Measurements from ENCODE around the gene CAMK1D. TPM values are rescaled to one million over a fixed set of nuclear protein-coding genes. Genes with fewer than 3 reads are reported as not detected.
"Not testable (repeated sequence)": the region's sequence is repeated elsewhere in the genome, so short reads cannot be mapped to it uniquely, and the experiment has no call there.

The CAMK1D gene
- total RNA-seq, 1 donor from 2014 or later, result 7.6 TPM

DNA sequence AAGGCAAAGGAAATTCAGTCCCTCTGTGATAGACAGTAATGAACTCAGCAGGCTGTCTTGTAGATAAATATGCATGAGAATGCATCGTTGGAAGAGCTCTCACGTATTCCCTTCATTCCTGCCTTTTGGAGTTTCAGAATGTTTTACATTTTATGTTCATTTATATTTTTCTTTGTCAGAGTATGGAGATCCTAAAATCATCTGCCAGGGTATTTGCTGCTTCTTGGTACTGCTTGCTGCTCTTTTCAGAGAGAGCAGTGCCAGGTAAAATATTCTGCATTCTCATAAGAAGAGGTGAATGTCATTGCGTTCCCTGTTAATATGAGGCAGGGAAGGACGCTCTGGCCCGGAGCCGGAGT, 362.0 kb downstream of the CAMK1D start:
- no peak for DNase-seq (ENCODE audit: low spot score in 2 of 2, unreplicated experiment in 2 of 2)
- Mint-ChIP-seq H3K9me3 (no peaks in the 10 kb centered on the region), H3K4me1 (peaks cover 29% of the 10 kb centered on the region), H3K27me3 (ENCODE audit: low read depth) (peaks cover 4% of the 10 kb centered on the region), H3K27ac (no peak overlapping the region), H3K36me3 (no peaks in the 10 kb centered on the region), H3K4me3 (no peak overlapping the region)
- TF ChIP-seq, protein P1, sequence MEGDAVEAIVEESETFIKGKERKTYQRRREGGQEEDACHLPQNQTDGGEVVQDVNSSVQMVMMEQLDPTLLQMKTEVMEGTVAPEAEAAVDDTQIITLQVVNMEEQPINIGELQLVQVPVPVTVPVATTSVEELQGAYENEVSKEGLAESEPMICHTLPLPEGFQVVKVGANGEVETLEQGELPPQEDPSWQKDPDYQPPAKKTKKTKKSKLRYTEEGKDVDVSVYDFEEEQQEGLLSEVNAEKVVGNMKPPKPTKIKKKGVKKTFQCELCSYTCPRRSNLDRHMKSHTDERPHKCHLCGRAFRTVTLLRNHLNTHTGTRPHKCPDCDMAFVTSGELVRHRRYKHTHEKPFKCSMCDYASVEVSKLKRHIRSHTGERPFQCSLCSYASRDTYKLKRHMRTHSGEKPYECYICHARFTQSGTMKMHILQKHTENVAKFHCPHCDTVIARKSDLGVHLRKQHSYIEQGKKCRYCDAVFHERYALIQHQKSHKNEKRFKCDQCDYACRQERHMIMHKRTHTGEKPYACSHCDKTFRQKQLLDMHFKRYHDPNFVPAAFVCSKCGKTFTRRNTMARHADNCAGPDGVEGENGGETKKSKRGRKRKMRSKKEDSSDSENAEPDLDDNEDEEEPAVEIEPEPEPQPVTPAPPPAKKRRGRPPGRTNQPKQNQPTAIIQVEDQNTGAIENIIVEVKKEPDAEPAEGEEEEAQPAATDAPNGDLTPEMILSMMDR (IDR thresholded peaks at IDR 0.05; ENCODE audit: unreplicated experiment), result no peak

DNA sequence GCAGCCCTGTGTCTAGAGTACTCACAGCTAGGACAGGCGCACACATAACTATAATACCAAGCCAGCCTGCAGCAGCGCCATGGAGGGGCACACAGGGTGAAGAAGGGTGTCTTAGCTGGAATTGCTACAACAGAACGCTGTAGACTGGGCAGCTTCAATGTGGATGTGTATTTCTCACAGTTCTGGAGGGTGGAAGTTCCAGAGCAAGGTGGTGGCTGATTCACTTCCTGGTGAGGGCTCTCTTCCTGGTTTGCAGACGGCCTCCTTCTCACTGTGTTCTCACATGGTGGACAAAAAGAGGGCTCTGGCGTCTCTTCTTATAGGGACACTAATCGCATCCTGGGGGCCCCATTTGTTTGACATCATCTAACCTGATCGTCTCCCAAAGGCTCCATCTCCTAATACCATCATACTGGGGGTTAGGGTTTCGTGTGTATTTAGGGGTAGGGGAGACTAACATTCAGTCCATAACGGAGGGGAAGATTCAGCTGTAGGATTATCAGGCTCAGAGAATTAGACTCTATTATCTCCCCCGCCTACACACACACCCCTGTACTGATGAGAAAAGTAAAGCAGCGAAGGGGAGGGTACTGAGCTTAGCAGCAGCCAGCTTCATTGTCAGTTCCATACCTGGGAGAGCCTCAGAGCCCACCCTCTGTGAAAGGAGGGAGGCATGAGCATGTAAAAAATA, 363.1 kb downstream of the CAMK1D start:
- peaks cover 4% of the 10 kb centered on the region for H3K27me3 Mint-ChIP-seq (ENCODE audit: low read depth)
- no peak overlapping the region for H3K27ac Mint-ChIP-seq
- no peak for DNase-seq (ENCODE audit: low spot score in 2 of 2, unreplicated experiment in 2 of 2)
- H3K4me1 Mint-ChIP-seq, result peaks cover 20% of the 10 kb centered on the region
- H3K4me3 Mint-ChIP-seq, result no peak overlapping the region
- no peaks in the 10 kb centered on the region for H3K9me3 Mint-ChIP-seq
- TF ChIP-seq, protein P1 (IDR thresholded peaks at IDR 0.05; ENCODE audit: unreplicated experiment), result no peak
- H3K36me3 Mint-ChIP-seq, result no peaks in the 10 kb centered on the region

DNA sequence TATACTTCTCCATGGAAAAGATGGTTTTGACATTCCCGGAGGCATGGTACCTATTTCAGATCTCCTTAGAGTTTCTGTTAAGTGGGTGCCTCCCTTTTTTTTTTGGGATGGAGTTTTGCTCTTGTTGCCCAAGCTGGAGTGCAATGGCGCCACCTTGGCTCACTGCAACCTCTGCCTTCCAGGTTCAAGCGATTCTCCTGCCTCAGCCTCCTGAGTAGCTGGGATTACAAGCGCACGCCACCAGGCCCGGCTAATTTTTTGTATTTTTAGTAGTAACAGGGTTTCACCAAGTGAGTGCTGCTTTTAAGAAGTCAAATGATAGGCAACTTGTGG, 363.6 kb downstream of the CAMK1D start:
- not testable (repeated sequence) for H3K4me3 Mint-ChIP-seq; H3K36me3 Mint-ChIP-seq; H3K27me3 Mint-ChIP-seq (ENCODE audit: low read depth); H3K27ac Mint-ChIP-seq; DNase-seq (ENCODE audit: low spot score in 2 of 2, unreplicated experiment in 2 of 2); H3K9me3 Mint-ChIP-seq
- H3K4me1 Mint-ChIP-seq, result peaks cover 15% of the 10 kb centered on the region

DNA sequence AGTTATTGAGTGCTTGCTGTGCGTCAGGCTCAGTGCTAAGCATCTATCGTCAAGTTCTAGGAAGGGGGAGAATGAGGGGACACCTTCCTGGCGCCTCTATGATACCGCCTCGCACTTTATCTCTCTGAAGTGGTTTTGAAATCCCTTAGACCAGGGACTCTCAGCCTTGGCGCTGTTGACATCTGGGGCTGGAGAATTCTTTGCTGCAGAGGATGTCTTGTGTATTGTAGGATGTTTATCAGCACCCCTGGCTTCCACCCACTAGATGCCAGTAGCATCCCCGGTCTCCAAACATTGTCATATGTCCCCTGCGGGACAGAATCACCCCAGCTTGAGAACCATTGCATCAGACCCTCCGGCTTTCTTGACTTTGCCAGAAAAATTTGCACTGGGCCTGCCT, 366.7 kb downstream of the CAMK1D start:
- Mint-ChIP-seq H3K36me3 (no peaks in the 10 kb centered on the region), H3K9me3 (peaks cover 4% of the 10 kb centered on the region), H3K27me3 (ENCODE audit: low read depth) (peaks cover 4% of the 10 kb centered on the region), H3K27ac (no peak overlapping the region), H3K4me1 (peaks cover 11% of the 10 kb centered on the region), H3K4me3 (no peak overlapping the region)
- DNase-seq (ENCODE audit: low spot score in 2 of 2, unreplicated experiment in 2 of 2), result no peak
- TF ChIP-seq, protein P1 (IDR thresholded peaks at IDR 0.05; ENCODE audit: unreplicated experiment), result no peak

DNA sequence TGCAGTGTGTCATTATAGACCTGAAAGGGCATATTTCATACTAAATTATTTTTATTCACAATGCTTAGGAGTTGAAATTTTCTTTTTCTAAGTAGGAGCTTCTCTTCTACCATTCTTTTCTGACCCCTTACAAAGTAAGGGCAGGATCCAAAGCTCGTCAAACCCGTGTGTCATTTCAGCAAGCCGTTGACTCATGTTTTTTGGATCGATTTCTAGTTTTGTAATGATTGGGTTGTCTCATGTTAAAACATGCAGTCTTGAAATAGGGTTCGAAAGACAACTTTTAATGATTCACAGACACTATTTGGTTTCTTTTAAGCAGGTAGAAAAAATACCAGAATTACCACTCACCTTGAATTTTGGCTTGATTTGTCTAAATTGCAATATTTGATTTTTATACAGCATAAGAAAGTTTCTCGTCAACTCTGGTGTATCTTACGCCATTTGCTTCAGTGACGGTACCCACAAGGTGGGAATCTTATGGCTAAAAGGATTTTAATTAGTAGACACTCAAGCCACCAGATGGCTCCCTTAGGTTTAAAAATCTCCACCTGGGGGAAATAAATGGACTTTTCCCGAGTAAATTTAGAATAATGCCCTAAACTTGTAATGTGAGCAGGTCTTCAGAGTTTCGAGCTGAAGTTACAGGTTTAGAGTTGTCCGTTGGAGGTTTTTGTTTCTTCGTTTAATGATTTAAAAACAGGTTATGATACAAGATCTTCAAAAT, 368.8 kb downstream of the CAMK1D start:
- TF ChIP-seq, protein P1 (IDR thresholded peaks at IDR 0.05; ENCODE audit: unreplicated experiment), result no peak
- no peak for DNase-seq (ENCODE audit: low spot score in 2 of 2, unreplicated experiment in 2 of 2)
- no peak overlapping the region for H3K4me3 Mint-ChIP-seq

DNA sequence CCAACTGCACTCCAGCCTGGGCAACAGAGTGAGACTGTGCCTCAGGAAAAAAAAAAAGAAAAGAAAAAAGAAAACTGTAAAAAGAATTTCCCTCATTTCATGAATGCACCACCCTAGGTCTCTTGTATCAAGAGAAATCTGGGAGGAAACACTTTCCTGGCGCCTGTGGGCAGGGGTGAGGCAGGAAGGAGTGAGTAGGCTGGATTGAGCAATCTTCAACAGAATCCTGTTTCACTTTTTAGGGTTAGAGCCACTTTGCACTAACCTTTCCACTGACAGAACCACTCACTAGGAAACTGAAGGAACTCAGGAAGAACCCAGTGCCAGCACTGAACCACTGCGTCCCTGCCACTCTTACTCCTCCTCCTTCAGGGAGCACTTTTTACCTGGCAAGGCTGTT, 370.0 kb downstream of the CAMK1D start:
- Mint-ChIP-seq H3K4me3 (no peak overlapping the region), H3K9me3 (peaks cover 4% of the 10 kb centered on the region), H3K36me3 (no peaks in the 10 kb centered on the region), H3K27me3 (ENCODE audit: low read depth) (peaks cover 11% of the 10 kb centered on the region), H3K27ac (no peak overlapping the region), H3K4me1 (peaks cover 15% of the 10 kb centered on the region)
- DNase-seq (ENCODE audit: low spot score in 2 of 2, unreplicated experiment in 2 of 2), result no peak
- TF ChIP-seq, protein P1 (IDR thresholded peaks at IDR 0.05; ENCODE audit: unreplicated experiment), result no peak

More for the DNA sequence above, 368.8 kb downstream of the CAMK1D start:
- Mint-ChIP-seq H3K4me1 (peaks cover 15% of the 10 kb centered on the region), H3K27me3 (ENCODE audit: low read depth) (peaks cover 10% of the 10 kb centered on the region), H3K36me3 (no peaks in the 10 kb centered on the region), H3K9me3 (peaks cover 4% of the 10 kb centered on the region), H3K27ac (no peak overlapping the region)

Data from mesothelial cell of epicardium (in vitro differentiated cells).